GM19240 (cell line): ENCODE results near the gene LPAR3.
A peak's percentile ranks its signal among the peaks of the same experiment; 100 is the strongest.
"Not testable (repeated sequence)": the region's sequence is repeated elsewhere in the genome, so short reads cannot be mapped to it uniquely, and the experiment has no call there.

Experiments used
- DNase-seq: peaks from one replicate; pipeline ENCODE4 v3.0.0; 2011; ENCODE audit warnings: low spot score; ENCODE audit not compliant: insufficient read length

LPAR3 gene

GRCh38 chr1:84907095-84907827, 14.3 kb upstream of the LPAR3 start:
- no peak for DNase-seq

- DNase-seq = not testable (repeated sequence)
These were observed 9.7 kb upstream of the LPAR3 start for GRCh38 chr1:84902727-84903126.

- no peak for DNase-seq
These were observed 7.0 kb upstream of the LPAR3 start for GRCh38 chr1:84899969-84900368.

GRCh38 chr1:84896279-84896678, 3.3 kb upstream of the LPAR3 start:
- no peak for DNase-seq

- no peak for DNase-seq
These were observed 2.4 kb downstream of the LPAR3 start for GRCh38 chr1:84890566-84890965.

GRCh38 chr1:84889437-84889836, 3.6 kb downstream of the LPAR3 start:
- DNase-seq = no peak

- no peak for DNase-seq
These were observed 4.3 kb downstream of the LPAR3 start for GRCh38 chr1:84888753-84889152.

- DNase-seq = no peak
These were observed 5.6 kb downstream of the LPAR3 start for GRCh38 chr1:84887261-84887934.

- DNase-seq = no peak
These were observed 7.5 kb downstream of the LPAR3 start for GRCh38 chr1:84885469-84885868.

- no peak for DNase-seq
These were observed 8.2 kb downstream of the LPAR3 start for GRCh38 chr1:84884671-84885389.

GRCh38 chr1:84883286-84883685, 9.7 kb downstream of the LPAR3 start:
- DNase-seq = no peak

- DNase-seq = no peak
These were observed 15.4 kb downstream of the LPAR3 start for GRCh38 chr1:84877592-84877991.

- DNase-seq = no peak
These were observed 16.7 kb downstream of the LPAR3 start for GRCh38 chr1:84876353-84876752.

GRCh38 chr1:84873366-84873765, 19.6 kb downstream of the LPAR3 start:
- no peak for DNase-seq

GRCh38 chr1:84872696-84873355, 20.2 kb downstream of the LPAR3 start:
- no peak for DNase-seq

GRCh38 chr1:84871181-84871580, 21.8 kb downstream of the LPAR3 start:
- DNase-seq = no peak

GRCh38 chr1:84870591-84870990, 22.4 kb downstream of the LPAR3 start:
- no peak for DNase-seq

- no peak for DNase-seq
These were observed 23.3 kb downstream of the LPAR3 start for GRCh38 chr1:84869720-84870119.

- peak; percentile 34 for DNase-seq
These were observed 30.2 kb downstream of the LPAR3 start for GRCh38 chr1:84862810-84863251.

GRCh38 chr1:84861988-84862644, 30.9 kb downstream of the LPAR3 start:
- DNase-seq = no peak

GRCh38 chr1:84861516-84861915, 31.5 kb downstream of the LPAR3 start:
- DNase-seq = no peak
